Measurements from ENCODE around the gene SHISA9.

SHISA9 gene

GRCh38 chr16:13205352-13205751 is 304.0 kb downstream of the SHISA9 start:
- DNase-seq: no peak

GRCh38 chr16:13206606-13207005 is 305.2 kb downstream of the SHISA9 start:
- DNase-seq: no peak

GRCh38 chr16:13207151-13207550 is 305.8 kb downstream of the SHISA9 start:
- no peak for DNase-seq

- DNase-seq: no peak
Observed at GRCh38 chr16:13223666-13224065, 322.3 kb downstream of the SHISA9 start.

GRCh38 chr16:13229039-13229438 is 327.6 kb downstream of the SHISA9 start:
- no peak for DNase-seq

GRCh38 chr16:13231365-13231764 is 330.0 kb downstream of the SHISA9 start:
- DNase-seq: no peak

- no peak for DNase-seq
Observed at GRCh38 chr16:13234999-13235398, 333.6 kb downstream of the SHISA9 start.

GRCh38 chr16:13236308-13236707 is 334.9 kb downstream of the SHISA9 start:
- DNase-seq: no peak

GRCh38 chr16:13238182-13238581 is 336.8 kb downstream of the SHISA9 start:
- DNase-seq: no peak

- no peak for DNase-seq
Observed at GRCh38 chr16:13242201-13242600, 340.8 kb downstream of the SHISA9 start.

- DNase-seq: no peak
Observed at GRCh38 chr16:13244770-13245169, 343.4 kb downstream of the SHISA9 start.

GRCh38 chr16:13245713-13246377 is 344.4 kb downstream of the SHISA9 start:
- DNase-seq: no peak

- no peak for DNase-seq
Observed at GRCh38 chr16:13254998-13255614, 353.7 kb downstream of the SHISA9 start.

- DNase-seq: no peak
Observed at GRCh38 chr16:13262270-13263090, 361.1 kb downstream of the SHISA9 start.

GRCh38 chr16:13264749-13265552 is 363.6 kb downstream of the SHISA9 start:
- DNase-seq: no peak

- DNase-seq: no peak
Observed at GRCh38 chr16:13269359-13269758, 368.0 kb downstream of the SHISA9 start.

- no peak for DNase-seq
Observed at GRCh38 chr16:13269905-13270528, 368.6 kb downstream of the SHISA9 start.

- no peak for DNase-seq
Observed at GRCh38 chr16:13270602-13271001, 369.2 kb downstream of the SHISA9 start.

- no peak for DNase-seq
Observed at GRCh38 chr16:13289515-13289914, 388.1 kb downstream of the SHISA9 start.

All from NCI-H2171 treated with DMSO at 0.1 percent for 48 hours (cell line).